Stimulated activated CD8-positive, alpha-beta memory T cell treated with anti-CD3 and anti-CD28 coated beads, Interleukin-15, amount 100 ng/mL, for 4 hours (primary cell): ENCODE measurements around the gene SLC25A20.
"Not testable (repeated sequence)": the region's sequence is repeated elsewhere in the genome, so short reads cannot be mapped to it uniquely, and the experiment has no call there.

ENCODE experiments used
- DNase-seq, 2 donors: peaks; one replicate each; pipeline ENCODE4 v3.0.0-alpha.2; 2020; ENCODE audit warnings: low read depth in 2 of 2

Gene SLC25A20

DNA sequence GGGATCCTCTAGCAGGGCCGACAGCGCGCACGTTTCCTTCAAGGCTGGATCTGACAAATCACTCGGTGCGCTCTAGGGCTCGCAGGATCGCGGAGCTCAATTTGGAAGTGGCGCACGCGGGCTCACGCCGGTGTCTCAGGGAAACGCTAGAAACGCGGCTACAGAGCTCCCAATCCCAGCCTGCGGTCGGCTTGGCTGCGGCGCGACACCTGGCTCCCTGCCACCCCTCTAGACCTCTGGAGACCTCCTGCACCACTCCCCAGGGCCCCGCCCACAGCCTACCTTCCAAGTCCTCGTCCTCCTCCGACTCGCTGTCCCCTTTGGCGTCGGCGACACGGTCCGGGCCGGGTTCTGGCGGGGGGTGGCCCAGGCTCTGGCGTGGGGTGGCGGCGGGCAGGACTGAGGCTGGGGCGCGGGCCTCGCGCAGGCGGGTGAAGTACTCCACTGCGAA lies 51.6 kb downstream of the SLC25A20 start:
- peak; percentile 14 to 15 for DNase-seq

DNA sequence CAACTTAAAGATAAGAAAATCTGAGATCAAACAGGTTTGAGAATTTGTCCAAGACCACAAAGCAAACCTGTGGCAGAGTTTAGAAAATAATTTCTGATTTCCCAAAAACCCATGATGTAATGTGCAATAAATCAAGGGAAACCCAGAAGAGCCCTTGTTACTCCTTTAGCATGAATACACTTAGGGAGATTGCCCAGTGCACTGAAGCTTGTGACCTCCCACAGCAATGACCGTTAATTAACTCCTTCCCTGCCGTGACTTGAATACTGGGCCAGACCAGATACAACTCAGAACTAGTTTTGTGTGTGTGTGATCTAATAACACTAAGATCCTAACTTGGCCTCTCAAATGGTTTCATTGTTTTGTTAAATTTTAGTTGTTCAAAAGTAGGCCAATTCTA lies 53.5 kb downstream of the SLC25A20 start:
- DNase-seq: no peak

GRCh38 chr3:48837163-48837562 lies 61.5 kb downstream of the SLC25A20 start:
- no peak for DNase-seq

DNA sequence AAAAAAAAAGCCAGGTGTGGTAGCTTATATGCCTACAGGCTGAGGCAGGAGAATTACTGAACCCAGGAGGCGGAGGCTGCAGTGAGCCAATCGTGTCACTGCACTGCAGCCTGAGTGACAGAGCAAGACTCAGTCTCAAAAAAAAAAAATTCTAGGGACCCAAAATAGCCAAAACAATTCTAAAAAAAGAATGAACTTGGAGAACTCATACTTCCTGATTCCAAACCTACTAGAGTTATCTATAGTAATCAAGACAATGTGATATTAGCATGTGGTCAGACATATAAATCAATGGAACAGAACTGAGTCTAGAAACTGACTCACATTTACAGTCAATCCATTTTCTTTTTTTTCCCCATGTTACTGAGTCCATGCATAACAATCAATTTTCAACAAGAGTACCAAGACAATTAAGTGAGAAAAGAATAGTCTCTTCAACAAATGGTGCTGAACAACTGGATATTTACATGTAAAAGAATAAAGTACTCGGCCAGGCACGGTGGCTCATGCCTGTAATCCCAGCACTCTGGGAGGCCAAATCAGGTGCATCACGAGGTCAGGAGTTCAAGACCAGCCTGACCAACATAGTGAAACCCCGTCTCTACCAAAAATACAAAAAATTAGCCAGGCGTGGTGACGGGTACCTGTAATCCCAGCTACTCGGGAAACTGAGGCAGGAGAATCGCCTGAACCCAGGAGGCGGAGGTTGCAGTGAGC lies 62.9 kb downstream of the SLC25A20 start:
- DNase-seq: no peak

- no peak for DNase-seq
Measured at GRCh38 chr3:48832684-48833083, 66.0 kb downstream of the SLC25A20 start.

DNA sequence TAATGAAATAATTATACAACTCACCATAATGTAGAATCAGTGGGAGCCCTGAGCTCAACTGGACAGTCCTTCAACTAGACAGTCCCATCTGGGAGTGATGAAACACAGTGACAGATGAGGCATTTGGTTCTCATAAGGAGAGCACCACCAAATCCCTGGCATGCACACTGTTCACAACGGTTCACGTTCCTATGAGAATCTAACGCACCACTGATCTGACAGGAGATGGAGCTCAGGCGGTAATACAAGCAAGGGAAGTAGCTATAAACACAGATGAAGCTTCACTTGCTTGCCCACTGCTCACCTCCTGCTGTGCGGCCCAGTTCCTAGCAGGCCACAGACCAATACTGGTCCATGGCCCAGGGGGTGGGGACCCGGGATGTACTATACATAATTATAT lies 68.0 kb downstream of the SLC25A20 start:
- no peak for DNase-seq

DNA sequence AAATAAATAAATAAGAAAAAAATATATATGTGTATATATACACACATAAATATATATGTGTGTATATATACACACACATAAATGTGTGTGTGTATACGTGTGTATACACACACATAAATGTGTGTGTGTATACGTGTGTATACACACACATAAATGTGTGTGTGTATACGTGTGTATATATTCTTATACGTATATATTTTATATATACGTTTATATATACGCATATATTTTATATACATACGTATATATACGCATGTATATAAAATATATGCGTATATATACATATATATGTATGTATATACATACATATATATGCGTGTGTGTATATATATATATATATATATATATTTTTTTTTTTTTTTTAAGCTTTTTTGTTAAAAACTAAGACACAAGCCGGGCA lies 69.2 kb downstream of the SLC25A20 start:
- not testable (repeated sequence) for DNase-seq

- DNase-seq: not testable (repeated sequence)
Measured at GRCh38 chr3:48827874-48828273, 70.8 kb downstream of the SLC25A20 start.

DNA sequence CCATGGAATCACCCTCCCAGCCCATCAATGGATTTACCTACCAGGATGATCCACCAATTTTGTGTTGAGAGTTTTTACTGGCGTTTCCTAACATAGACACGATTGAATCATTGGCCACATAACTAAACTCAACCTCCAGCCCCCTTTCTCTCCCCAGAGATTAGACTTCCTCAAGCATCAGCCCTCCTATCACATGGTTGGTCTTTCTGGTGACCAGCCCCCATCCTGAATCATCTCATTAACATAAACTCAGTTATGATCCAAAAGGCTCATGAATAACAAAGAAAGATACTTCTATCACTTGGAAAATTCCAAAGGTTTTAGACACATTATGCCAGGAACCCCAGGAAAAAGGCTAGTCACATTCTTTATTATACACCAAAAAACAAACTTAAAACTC lies 72.2 kb downstream of the SLC25A20 start:
- DNase-seq: no peak

GRCh38 chr3:48820612-48821324 lies 77.9 kb downstream of the SLC25A20 start:
- no peak for DNase-seq

GRCh38 chr3:48819234-48820221 lies 79.2 kb downstream of the SLC25A20 start:
- no peak for DNase-seq

DNA sequence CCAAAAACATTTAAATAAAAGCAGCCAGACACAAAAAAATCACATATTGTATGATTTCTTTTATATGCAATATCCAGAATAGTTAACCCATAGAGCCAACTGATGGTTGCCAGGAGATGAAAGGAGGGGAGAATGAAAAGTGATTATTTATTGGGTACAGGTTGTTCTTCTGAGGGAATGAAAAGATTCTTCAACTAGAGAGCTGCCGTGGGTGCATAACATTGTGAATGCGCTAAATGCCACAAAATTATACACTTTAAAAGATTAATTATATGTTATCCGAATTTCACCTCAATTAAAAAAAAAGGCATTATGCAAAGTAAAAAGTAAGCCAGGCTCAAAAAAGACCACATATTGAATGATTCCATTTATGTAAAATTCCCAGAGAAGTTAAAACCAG lies 87.2 kb downstream of the SLC25A20 start:
- no peak for DNase-seq
